Subcutaneous abdominal adipose tissue (tissue), 5 donors: ENCODE results near the gene GLCE.
"Not testable (repeated sequence)": the region's sequence is repeated elsewhere in the genome, so short reads cannot be mapped to it uniquely, and the experiment has no call there.

Source experiments
- H3K27ac ChIP-seq: one replicate; pipeline ENCODE4 v1.7.0; 2013; ENCODE audit warnings: low read depth, mild to moderate bottlenecking, inconsistent platforms, low read length, moderate library complexity
- H3K27me3 ChIP-seq, 5 donors: one replicate each; pipeline ENCODE4 v1.7.0; 2013; ENCODE audit warnings: low read length in 5 of 5, inconsistent platforms in 1 of 5; ENCODE audit not compliant: control insufficient read depth in 5 of 5, insufficient read depth in 4 of 5
- H3K36me3 ChIP-seq, 5 donors: one replicate each; pipeline ENCODE4 v1.7.0; 2013; ENCODE audit warnings: low read length in 5 of 5; ENCODE audit not compliant: control insufficient read depth in 5 of 5, insufficient read depth in 5 of 5
- H3K4me1 ChIP-seq, 5 donors: one replicate each; pipeline ENCODE4 v1.7.0; 2013; ENCODE audit warnings: low read length in 5 of 5, mild to moderate bottlenecking in 3 of 5, moderate library complexity in 1 of 5; ENCODE audit not compliant: control insufficient read depth in 5 of 5, insufficient read depth in 5 of 5
- H3K4me3 ChIP-seq, 5 donors: one replicate each; pipeline ENCODE4 v1.7.0; 2013; ENCODE audit warnings: low read length in 5 of 5, low read depth in 1 of 5
- H3K9ac ChIP-seq, 5 donors: one replicate each; pipeline ENCODE4 v1.7.0; 2013; ENCODE audit warnings: low read length in 5 of 5, mild to moderate bottlenecking in 4 of 5, moderate library complexity in 3 of 5
- H3K9me3 ChIP-seq, 5 donors: one replicate each; pipeline ENCODE4 v1.7.0; 2013; ENCODE audit warnings: low read length in 5 of 5; ENCODE audit not compliant: control insufficient read depth in 5 of 5
- donor health status: healthy.
- donor health status: healthy.
- donor health status: healthy.
- donor health status: healthy.
- donor health status: healthy.

GLCE gene

GRCh38 chr15:69146724-69147435 is 13.6 kb upstream of the GLCE start:
- no peak overlapping the region for H3K27ac ChIP-seq
- peaks cover 0 to 2% (median 0%) of the 10 kb centered on the region in 5 donors for H3K9me3 ChIP-seq
- no peaks in the 10 kb centered on the region for H3K36me3 ChIP-seq
- H3K27me3 ChIP-seq, result no peaks in the 10 kb centered on the region
- H3K4me1 ChIP-seq, result no peaks in the 10 kb centered on the region
- no peak overlapping the region for H3K4me3 ChIP-seq
- H3K9ac ChIP-seq, result no peak overlapping the region

- no peaks in the 10 kb centered on the region for H3K9me3 ChIP-seq
- no peak overlapping the region for H3K9ac ChIP-seq
- H3K27me3 ChIP-seq, result no peaks in the 10 kb centered on the region
- no peaks in the 10 kb centered on the region for H3K36me3 ChIP-seq
- no peak overlapping the region for H3K27ac ChIP-seq
- H3K4me3 ChIP-seq, result no peak overlapping the region
- H3K4me1 ChIP-seq, result no peaks in the 10 kb centered on the region
Observed at GRCh38 chr15:69148465-69148864, 12.0 kb upstream of the GLCE start.

- no peaks in the 10 kb centered on the region for H3K27me3 ChIP-seq
- no peaks in the 10 kb centered on the region for H3K9me3 ChIP-seq
- no peaks in the 10 kb centered on the region for H3K36me3 ChIP-seq
- no peaks in the 10 kb centered on the region for H3K4me1 ChIP-seq
- H3K4me3 ChIP-seq, result no peak overlapping the region
- no peak overlapping the region for H3K9ac ChIP-seq
- H3K27ac ChIP-seq, result no peak overlapping the region
Observed at GRCh38 chr15:69149163-69149562, 11.3 kb upstream of the GLCE start.

GRCh38 chr15:69149803-69150202 is 10.6 kb upstream of the GLCE start:
- peaks cover 0 to 3% (median 0%) of the 10 kb centered on the region in 5 donors for H3K4me1 ChIP-seq
- H3K27me3 ChIP-seq, result no peaks in the 10 kb centered on the region
- H3K36me3 ChIP-seq, result no peaks in the 10 kb centered on the region
- H3K27ac ChIP-seq, result no peak overlapping the region
- H3K9ac ChIP-seq, result no peak overlapping the region
- H3K9me3 ChIP-seq, result no peaks in the 10 kb centered on the region
- H3K4me3 ChIP-seq, result no peak overlapping the region

GRCh38 chr15:69150336-69150735 is 10.1 kb upstream of the GLCE start:
- H3K36me3 ChIP-seq, result no peaks in the 10 kb centered on the region
- no peaks in the 10 kb centered on the region for H3K9me3 ChIP-seq
- H3K27ac ChIP-seq, result no peak overlapping the region
- H3K4me1 ChIP-seq, result peaks cover 0 to 3% (median 0%) of the 10 kb centered on the region in 5 donors
- H3K4me3 ChIP-seq, result no peak overlapping the region
- no peak overlapping the region for H3K9ac ChIP-seq
- H3K27me3 ChIP-seq, result no peaks in the 10 kb centered on the region

GRCh38 chr15:69150841-69151240 is 9.6 kb upstream of the GLCE start:
- Histone ChIP-seq H3K27me3 (no peaks in the 10 kb centered on the region), H3K4me1 (peaks cover 0 to 3% (median 0%) of the 10 kb centered on the region in 5 donors), H3K9me3 (no peaks in the 10 kb centered on the region), H3K36me3 (no peaks in the 10 kb centered on the region), H3K4me3 (no peak overlapping the region), H3K27ac (no peak overlapping the region), H3K9ac (no peak overlapping the region)

- no peak overlapping the region for H3K4me3 ChIP-seq
- peaks cover 0 to 3% (median 0%) of the 10 kb centered on the region in 5 donors for H3K4me1 ChIP-seq
- H3K27ac ChIP-seq, result no peak overlapping the region
- no peaks in the 10 kb centered on the region for H3K9me3 ChIP-seq
- no peak overlapping the region for H3K9ac ChIP-seq
- H3K27me3 ChIP-seq, result no peaks in the 10 kb centered on the region
- H3K36me3 ChIP-seq, result no peaks in the 10 kb centered on the region
Observed at GRCh38 chr15:69153046-69153445, 7.4 kb upstream of the GLCE start.

- not testable (repeated sequence) for H3K9ac ChIP-seq, H3K27ac ChIP-seq, H3K4me3 ChIP-seq, H3K36me3 ChIP-seq, H3K9me3 ChIP-seq, H3K27me3 ChIP-seq, H3K4me1 ChIP-seq
Observed at GRCh38 chr15:69153587-69153986, 6.8 kb upstream of the GLCE start.

GRCh38 chr15:69154078-69154477 is 6.4 kb upstream of the GLCE start:
- H3K4me1 ChIP-seq, result peaks cover 0 to 3% (median 0%) of the 10 kb centered on the region in 5 donors
- H3K9ac ChIP-seq, result no peak overlapping the region
- no peaks in the 10 kb centered on the region for H3K36me3 ChIP-seq
- no peak overlapping the region for H3K4me3 ChIP-seq
- no peaks in the 10 kb centered on the region for H3K27me3 ChIP-seq
- H3K9me3 ChIP-seq, result no peaks in the 10 kb centered on the region
- no peak overlapping the region for H3K27ac ChIP-seq

GRCh38 chr15:69154684-69155083 is 5.8 kb upstream of the GLCE start:
- peaks cover 0 to 3% (median under 1%) of the 10 kb centered on the region in 5 donors for H3K4me1 ChIP-seq
- H3K27ac ChIP-seq, result no peak overlapping the region
- H3K27me3 ChIP-seq, result no peaks in the 10 kb centered on the region
- H3K9ac ChIP-seq, result no peak overlapping the region
- H3K4me3 ChIP-seq, result no peak overlapping the region
- H3K36me3 ChIP-seq, result no peaks in the 10 kb centered on the region
- H3K9me3 ChIP-seq, result no peaks in the 10 kb centered on the region
